Loucy (cell line): Measurements from ENCODE around the gene LIMA1.

Source experiments
- H2AFZ ChIP-seq: fragments of 200-600 bp; sonication (generic); 2 replicates; pipeline ENCODE4 v1.6.0; 2016; ENCODE audit warnings: antibody characterized with exemption, mild to moderate bottlenecking, low read length, moderate library complexity
- H3F3A ChIP-seq: fragments of 200-600 bp; 2 replicates; pipeline ENCODE4 v1.6.0; 2016; ENCODE audit warnings: antibody characterized with exemption, low read depth, mild to moderate bottlenecking
- H3K27me3 ChIP-seq: fragments of 200-600 bp; sonication (generic); 2 replicates; pipeline ENCODE4 v1.6.1; 2014; ENCODE audit warnings: low read length, mild to moderate bottlenecking; ENCODE audit not compliant: insufficient read depth, poor library complexity, severe bottlenecking
- H3K36me3 ChIP-seq: fragments of 200-600 bp; sonication (generic); 2 replicates; pipeline ENCODE4 v1.6.1; 2016; ENCODE audit warnings: low read length; ENCODE audit not compliant: insufficient read depth
- H3K4me1 ChIP-seq: fragments of 200-600 bp; sonication (generic); 2 replicates; pipeline ENCODE4 v1.5.1; 2014; ENCODE audit warnings: low read length, mild to moderate bottlenecking; ENCODE audit not compliant: insufficient read depth, poor library complexity, severe bottlenecking
- H3K4me2 ChIP-seq: fragments of 200-600 bp; sonication (generic); 2 replicates; pipeline ENCODE4 v1.6.0; 2014; ENCODE audit warnings: antibody characterized with exemption, low read length, low read depth, mild to moderate bottlenecking; ENCODE audit not compliant: poor library complexity, severe bottlenecking
- H3K4me3 ChIP-seq: fragments of 200-600 bp; sonication (generic); 2 replicates; pipeline ENCODE4 v1.5.1; 2014; ENCODE audit warnings: low read length, mild to moderate bottlenecking, mixed read lengths; ENCODE audit not compliant: poor library complexity, severe bottlenecking
- H3K79me2 ChIP-seq: fragments of 200-600 bp; sonication (generic); 2 replicates; pipeline ENCODE4 v1.6.1; 2014; ENCODE audit warnings: low read length; ENCODE audit not compliant: insufficient read depth
- H3K9ac ChIP-seq: fragments of 200-600 bp; sonication (generic); 2 replicates; pipeline ENCODE4 v1.6.0; 2014; ENCODE audit warnings: mild to moderate bottlenecking, low read depth, low read length, moderate library complexity; ENCODE audit not compliant: poor library complexity, severe bottlenecking
- H3K9me2 ChIP-seq: fragments of 200-600 bp; sonication (generic); replicated peaks from 2 replicates; pipeline ENCODE4 v1.6.1; 2016; ENCODE audit warnings: low read depth, low read length, mixed read lengths
- H3K9me3 ChIP-seq: fragments of 200-600 bp; sonication (generic); 2 replicates; pipeline ENCODE4 v1.6.1; 2014; ENCODE audit warnings: mild to moderate bottlenecking, antibody characterized with exemption, low read length, low read depth; ENCODE audit not compliant: insufficient read depth
- H4K20me1 ChIP-seq: fragments of 200-600 bp; sonication (generic); 2 replicates; pipeline ENCODE4 v1.6.0; 2014; ENCODE audit warnings: antibody characterized with exemption, low read length, mild to moderate bottlenecking; ENCODE audit not compliant: insufficient read depth, poor library complexity, severe bottlenecking
- CTCF ChIP-seq: fragments of 200-600 bp; sonication (generic); conservative IDR thresholded peaks from 2 replicates; pipeline ENCODE4 v1.5.1; 2014; ENCODE audit warnings: mild to moderate bottlenecking, antibody characterized with exemption, low read length
- EZH2phosphoT487 ChIP-seq: fragments of 200-600 bp; IDR thresholded peaks from 2 replicates; pipeline ENCODE4 v1.6.1; 2018; ENCODE audit warnings: antibody characterized with exemption, mild to moderate bottlenecking, moderate library complexity, borderline replicate concordance

The LIMA1 gene

GRCh38 chr12:50322206-50322605, 38.9 kb upstream of the LIMA1 start:
- TF ChIP-seq CTCF (no peak), EZH2phosphoT487 (no peak)
- Histone ChIP-seq H4K20me1 (no peaks in the 10 kb centered on the region), H3K79me2 (no peaks in the 10 kb centered on the region), H3K36me3 (no peaks in the 10 kb centered on the region), H3K27me3 (no peaks in the 10 kb centered on the region), H3K4me3 (no peak overlapping the region), H3K9me2 (no peaks in the 10 kb centered on the region), H3F3A (no peaks in the 10 kb centered on the region), H3K4me2 (no peak overlapping the region), H3K9ac (no peak overlapping the region), H3K9me3 (no peaks in the 10 kb centered on the region), H2AFZ (no peak overlapping the region), H3K4me1 (no peaks in the 10 kb centered on the region)

- no peaks in the 10 kb centered on the region for H3K27me3 ChIP-seq
- no peak overlapping the region for H3K4me3 ChIP-seq
- no peak overlapping the region for H3K9ac ChIP-seq
- no peaks in the 10 kb centered on the region for H3K79me2 ChIP-seq
- no peaks in the 10 kb centered on the region for H4K20me1 ChIP-seq
- H3K4me2 ChIP-seq: no peak overlapping the region
- no peaks in the 10 kb centered on the region for H3K36me3 ChIP-seq
- TF ChIP-seq EZH2phosphoT487 (no peak), CTCF (peak; percentile 22)
- no peaks in the 10 kb centered on the region for H3K9me3 ChIP-seq
- no peaks in the 10 kb centered on the region for H3K9me2 ChIP-seq
- no peaks in the 10 kb centered on the region for H3F3A ChIP-seq
- H2AFZ ChIP-seq: no peak overlapping the region
- H3K4me1 ChIP-seq: no peaks in the 10 kb centered on the region
Observed at GRCh38 chr12:50317203-50317602, 33.9 kb upstream of the LIMA1 start.

GRCh38 chr12:50315803-50316202, 32.5 kb upstream of the LIMA1 start:
- Histone ChIP-seq H2AFZ (no peak overlapping the region), H3K27me3 (no peaks in the 10 kb centered on the region), H3K4me3 (no peak overlapping the region), H3K4me2 (no peak overlapping the region), H3K9ac (no peak overlapping the region), H3K36me3 (no peaks in the 10 kb centered on the region), H3F3A (no peaks in the 10 kb centered on the region), H4K20me1 (no peaks in the 10 kb centered on the region), H3K9me2 (no peaks in the 10 kb centered on the region), H3K9me3 (no peaks in the 10 kb centered on the region), H3K79me2 (no peaks in the 10 kb centered on the region), H3K4me1 (no peaks in the 10 kb centered on the region)
- TF ChIP-seq EZH2phosphoT487 (no peak), CTCF (no peak)
